NCI-H226 (cell line): ENCODE data around the gene COG7.
"Not testable (repeated sequence)": the region's sequence is repeated elsewhere in the genome, so short reads cannot be mapped to it uniquely, and the experiment has no call there.

Experiments
- DNase-seq: peaks from one replicate; pipeline ENCODE4 v3.0.0-alpha.2; 2015

Gene COG7

DNA sequence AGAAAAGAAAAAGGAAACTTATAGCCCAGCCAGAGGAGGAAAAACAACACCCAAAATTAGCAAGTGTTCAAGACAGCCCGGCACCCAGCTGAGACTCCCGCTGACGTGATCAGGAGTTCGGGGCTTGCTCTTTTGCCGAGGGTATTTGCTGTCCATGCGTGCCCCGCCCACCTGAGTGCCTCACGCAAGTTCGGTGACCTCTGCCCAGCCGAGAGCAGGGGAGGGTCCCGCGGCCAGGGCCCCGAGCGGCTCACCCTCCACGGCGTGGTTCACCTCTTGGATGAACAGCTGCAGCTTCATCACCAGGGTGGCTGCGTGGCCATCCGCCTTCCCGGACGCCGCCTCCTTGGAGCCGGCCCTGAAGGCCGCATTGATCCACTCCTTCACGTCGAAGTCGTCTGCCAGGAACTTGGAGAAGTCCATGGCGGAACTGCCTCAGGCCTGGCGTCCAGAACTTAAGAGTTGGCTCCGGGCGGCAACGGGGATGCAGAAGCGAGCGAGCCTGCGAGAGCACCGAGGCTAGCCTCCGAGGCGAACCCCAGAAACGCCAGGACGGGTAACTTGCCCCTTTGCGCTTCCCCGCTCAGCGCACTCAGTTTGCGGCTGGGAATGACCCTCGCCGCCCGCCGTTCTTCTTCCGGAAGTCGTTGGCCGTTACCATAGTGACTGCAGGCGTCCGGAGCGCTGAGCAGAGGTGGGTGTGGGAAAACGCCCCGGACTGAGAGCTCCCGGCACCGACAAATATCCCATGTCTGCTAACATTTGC is at the start of gene COG7:
COG7 (minus strand) TSS at position 618 of the 766 bp plus-strand sequence; CDS start at position 423, 195 bp downstream.
- peak; percentile 82 for DNase-seq

DNA sequence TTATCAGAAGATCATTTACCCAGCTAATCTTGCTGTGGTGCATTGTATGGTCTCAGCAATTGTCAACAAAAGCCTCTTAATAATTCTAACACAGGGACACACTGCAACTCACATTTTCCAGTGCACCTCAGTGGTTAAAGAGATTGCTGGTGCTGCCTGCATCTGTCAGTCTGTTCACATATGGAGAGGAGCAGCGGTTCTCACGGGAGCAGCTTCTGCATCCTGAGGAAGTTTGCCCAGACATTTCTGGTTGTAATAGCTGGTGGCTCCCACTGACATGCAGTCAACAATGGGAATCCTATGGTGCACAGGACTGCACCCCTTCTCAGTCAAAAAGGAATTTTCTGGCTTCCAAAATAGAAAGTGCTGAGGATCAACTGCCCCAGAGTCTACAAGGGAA is 49.5 kb upstream of the COG7 start:
- DNase-seq: no peak

DNA sequence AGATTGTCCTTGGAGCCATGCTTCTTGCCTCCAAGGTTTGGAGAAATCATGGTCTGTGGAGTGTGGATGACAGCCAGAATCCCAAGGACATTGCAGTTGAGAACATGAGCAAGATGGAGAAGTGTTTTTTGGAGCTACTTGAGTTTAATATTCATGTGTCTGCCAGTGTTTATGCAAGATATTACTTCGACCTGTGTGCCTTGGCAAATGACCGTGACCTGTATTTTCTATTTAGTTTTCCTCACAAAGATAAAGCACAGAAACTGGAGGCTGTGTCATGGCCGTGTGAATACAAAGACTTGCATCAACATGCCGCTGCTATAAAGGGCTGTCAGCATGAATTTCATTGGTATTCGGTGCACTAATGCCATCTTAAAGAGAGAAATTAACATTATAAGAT is 48.3 kb upstream of the COG7 start:
- DNase-seq: no peak

DNA sequence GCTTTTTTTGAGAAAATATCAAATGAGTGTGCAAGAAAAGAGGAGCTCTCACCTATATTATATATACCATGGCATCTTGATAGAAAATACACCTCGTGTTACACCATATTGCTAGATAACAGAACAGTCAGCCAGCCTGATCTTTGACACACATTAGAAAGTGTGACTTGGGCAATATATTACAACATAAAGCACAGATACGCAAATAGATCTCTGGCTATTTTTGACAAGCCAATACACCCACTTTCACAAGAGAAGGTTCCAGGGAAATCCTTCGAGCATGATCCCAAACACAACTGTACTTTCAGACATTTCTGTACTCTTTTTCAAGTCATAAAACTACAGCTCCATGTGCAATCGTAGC is 47.9 kb upstream of the COG7 start:
- DNase-seq: no peak

DNA sequence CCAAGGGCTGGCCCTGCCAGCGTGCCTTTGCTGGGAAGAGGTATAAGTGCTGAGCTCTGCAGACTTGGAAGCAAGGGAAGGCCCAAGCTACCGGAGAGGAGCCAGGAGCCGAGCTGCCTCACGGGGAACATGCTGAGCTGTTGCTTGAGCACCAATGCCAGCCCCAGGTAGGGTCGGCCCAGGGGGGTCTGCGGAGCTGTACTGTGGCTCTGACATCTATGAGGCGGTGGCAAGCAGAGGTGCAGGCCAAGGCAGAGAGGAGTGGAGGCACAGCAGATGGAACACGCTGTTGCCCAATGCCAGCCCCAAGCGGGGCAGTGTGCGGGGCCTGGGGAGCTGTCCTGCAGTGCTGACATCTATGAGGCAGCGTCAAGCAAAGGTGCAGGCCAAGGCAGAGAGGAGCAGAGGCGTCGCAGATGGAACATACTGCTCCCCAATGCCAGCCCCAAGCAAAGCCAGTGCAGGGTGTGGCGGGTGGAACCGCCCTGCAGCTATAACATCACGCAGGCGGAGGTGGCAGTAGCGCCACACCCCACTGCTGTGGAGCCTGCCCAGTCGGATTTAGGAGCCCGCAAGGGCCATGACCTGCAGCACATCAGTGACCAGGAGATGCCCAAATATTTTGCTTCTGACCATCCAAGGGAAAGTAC is 47.3 kb upstream of the COG7 start:
- no peak for DNase-seq

DNA sequence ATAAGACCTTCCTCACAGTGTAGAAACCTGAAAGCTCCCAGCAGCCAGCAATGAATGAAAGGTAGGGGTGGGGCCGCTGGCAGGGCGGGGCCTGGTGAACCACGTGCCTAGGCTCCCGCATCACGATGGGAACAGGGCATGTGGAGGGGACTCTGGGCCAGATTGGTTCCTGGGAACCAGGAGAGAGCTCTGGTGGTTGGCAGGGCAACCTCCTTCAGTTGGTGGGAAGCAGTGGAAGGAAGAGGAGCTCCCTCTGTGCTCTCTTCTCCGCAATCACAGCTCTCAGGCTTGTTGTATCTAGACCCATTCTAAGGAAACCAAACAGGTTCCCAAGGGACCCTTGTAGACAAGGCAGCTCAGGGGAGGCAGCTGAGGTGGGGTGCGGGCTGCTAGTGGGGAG is 46.8 kb upstream of the COG7 start:
- DNase-seq: no peak

DNA sequence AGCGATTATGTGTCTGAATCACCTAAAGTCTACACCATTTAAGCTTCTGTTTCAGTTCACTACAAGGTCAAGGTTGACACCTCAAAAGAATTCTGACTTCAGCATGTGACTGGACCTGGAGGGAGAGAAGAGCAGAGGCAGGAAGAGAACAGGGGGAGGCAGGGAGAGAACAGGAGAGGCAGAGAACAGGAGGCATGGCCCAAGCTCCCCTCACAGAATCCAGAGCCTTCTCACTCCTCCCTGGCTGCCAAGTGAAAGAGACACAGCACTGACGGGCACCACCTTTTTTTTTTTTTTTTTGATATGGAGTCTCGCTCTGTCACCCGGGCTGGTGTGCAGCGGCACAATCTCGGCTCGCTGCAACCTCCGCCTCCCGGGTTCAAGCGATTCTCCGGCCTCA is 45.9 kb upstream of the COG7 start:
- DNase-seq: no peak

DNA sequence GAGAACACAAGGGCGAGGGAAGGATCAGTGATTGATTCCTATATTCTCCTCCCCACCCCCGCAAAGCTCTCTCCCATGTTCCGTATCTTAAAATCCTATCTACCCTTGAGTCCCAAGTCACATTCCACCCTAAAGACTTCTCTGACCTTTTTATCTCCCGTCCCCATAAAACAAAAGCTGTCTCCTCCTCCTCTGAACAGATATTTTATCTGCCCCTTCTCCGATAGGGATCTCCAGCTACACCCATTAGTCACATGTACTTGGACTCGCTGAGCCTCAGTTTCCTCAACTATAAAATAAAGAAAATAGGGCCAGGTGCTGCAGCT is 44.5 kb upstream of the COG7 start:
- DNase-seq: no peak

DNA sequence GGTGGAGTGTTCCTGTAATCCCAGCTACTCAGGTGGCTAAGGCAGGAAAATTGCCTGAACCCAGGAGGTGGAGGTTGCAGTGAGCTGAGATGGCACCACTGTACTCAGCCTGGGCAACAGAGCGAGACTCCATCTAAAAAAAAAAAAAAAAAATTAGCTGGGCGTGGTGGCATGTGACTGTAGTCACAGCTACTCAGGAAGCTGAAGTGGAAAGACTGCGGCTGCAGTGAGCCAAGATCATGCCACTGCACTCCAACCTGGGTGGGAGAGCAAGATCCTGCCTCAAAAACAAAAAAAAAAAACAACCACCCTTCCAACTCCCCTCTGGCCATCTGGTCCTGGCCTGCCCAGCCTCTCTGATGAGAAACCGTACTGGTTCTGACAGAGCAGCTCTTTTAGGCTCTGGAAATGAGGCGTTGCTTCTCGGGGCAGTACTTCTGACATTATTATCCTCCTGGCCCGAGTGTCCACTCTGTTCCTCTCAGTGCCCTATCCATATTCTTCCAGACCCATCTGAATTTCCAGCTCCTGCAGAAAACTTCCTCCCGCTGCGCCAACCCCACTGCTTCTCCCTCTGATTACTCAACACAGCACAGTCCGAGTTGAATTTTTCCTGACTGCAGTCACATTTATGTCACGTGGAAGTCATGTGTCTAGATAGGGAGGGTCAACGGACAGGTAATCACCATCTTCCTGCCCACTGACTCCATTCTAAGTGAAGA is 44.0 kb upstream of the COG7 start:
- DNase-seq: peak; percentile 77

DNA sequence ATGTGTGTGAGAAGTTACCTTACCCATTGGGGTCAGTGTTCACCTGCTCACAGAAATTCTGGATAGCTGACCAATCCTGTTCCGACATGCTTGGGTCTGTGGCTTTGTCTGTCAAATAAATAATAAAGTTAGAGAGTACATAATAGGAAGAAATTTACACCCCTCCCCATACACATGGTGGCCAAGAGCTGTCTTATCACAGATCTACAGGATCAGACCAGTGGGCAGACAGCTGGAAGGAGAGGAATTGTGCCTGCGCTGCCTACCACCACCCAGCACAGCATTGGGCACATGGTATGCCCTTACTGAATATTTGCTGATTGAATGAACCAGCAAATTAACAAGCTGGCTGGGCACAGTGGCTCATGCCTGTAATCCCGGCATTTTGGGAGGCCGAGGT is 42.7 kb upstream of the COG7 start:
- no peak for DNase-seq

DNA sequence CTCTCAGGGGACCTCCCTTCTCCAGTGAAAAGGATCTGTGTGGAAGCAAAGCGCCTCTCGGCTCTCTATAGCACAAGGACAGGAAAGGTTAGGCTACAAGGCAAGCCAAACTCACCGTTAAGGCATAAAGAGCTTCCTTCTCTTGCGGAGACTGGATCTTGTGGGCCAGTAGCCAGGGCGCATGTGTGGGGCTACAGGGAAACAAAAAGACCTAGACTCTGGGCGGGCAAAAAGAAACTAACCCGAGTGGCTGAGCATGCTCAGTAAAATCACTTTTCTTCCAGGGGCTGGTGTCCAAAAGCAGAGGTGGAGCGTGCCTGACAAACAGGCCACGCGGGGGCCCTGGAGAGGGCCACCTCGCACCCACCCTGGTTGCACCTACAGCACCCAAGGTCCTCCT is 41.2 kb upstream of the COG7 start:
- DNase-seq: no peak

DNA sequence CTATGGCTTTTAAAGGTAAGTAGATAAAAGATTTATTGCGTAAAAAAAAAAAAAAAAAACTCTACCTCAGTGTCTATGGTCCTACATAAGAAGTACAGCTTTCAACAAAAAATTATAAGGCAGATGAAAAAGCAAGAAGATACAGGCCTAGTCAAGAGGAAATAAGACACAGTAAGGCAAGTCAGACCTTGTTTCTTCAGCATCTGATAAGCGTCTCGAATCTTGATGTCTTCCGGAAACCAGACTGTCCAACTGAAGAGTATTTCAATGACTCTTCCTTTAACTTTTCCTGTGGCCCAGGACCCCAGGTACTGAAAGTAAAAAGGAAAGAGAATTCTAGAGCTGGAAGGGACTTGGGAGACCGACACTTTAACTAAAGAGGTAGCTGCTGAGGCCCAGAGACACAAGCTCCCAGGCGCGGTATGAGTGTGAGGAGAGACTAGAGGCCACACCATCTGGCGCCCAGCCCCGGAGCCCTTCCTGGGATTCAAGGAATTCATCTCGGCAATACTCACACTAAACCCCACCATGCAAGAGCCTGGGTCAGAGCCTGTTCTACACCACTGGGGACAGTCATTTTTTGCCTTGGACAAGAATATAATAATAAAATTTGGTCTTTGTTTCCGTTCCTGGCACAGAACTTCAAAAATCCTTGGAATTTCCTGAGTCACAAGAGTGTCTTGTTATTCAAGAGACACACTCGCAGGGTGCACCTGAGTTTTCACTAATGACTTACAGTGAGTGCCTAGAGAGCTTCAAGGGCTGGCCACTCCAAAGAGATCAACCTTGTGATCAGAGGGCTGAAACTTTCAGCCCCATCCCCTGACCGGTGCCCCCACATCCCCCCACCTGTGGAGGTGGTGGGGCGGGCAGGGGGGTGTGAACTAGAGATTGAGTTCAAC is 38.8 kb upstream of the COG7 start:
- DNase-seq: peak; percentile 45

DNA sequence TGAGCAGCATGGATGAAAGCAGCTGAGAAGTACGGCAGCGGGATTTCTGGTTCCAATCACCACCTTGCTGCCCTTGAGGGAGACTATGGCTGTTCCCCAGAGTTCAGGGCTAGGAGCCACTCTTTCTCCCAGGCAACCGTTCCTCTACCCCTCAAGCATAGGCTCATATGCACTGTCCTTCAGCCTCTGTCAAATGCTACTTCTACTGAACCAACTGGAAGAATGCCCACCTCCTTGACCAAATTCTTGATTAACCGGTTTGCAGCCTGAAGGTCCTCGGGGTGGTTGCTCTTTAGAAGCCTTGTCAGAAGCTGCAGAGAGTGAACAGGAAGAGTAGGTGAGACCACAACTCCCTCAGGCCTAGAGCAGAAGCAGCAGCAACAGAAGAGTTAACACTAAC is 33.5 kb upstream of the COG7 start:
- no peak for DNase-seq

DNA sequence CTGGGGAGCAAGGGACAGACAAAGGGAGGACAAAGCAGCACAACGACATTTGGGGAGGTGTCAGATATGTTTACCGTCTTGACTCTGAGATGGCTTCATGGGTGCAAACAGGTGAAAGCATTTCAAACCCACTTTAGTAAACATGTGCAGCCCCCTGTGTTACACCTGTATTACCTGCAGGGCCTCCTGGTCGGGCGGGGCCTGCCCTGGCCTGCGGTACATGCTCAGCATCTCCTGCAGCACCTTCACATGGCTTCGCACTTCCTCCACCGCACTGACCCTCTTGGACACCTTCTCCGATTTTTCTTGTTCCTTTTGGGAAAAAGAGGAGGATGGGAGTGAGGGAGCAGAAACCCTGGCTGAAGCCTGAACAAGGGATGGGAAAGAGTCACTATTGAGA is 32.9 kb upstream of the COG7 start:
- DNase-seq: no peak

DNA sequence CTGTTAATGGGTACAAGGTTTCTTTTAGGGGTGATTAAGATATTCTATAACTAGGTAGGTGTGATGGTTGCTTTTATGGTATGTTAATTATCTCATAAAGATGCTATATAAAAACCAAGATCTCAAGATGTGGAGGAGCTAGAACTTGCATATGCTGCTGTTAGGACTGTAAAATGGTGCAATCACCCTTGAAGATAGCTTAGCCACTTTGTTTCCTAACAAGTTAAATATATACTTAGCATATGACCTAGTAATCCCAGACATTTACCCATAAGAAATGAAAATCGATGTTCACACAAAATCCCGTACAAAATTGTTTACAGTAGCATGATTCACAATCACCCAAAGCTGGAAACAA is 32.2 kb upstream of the COG7 start:
- DNase-seq: no peak

DNA sequence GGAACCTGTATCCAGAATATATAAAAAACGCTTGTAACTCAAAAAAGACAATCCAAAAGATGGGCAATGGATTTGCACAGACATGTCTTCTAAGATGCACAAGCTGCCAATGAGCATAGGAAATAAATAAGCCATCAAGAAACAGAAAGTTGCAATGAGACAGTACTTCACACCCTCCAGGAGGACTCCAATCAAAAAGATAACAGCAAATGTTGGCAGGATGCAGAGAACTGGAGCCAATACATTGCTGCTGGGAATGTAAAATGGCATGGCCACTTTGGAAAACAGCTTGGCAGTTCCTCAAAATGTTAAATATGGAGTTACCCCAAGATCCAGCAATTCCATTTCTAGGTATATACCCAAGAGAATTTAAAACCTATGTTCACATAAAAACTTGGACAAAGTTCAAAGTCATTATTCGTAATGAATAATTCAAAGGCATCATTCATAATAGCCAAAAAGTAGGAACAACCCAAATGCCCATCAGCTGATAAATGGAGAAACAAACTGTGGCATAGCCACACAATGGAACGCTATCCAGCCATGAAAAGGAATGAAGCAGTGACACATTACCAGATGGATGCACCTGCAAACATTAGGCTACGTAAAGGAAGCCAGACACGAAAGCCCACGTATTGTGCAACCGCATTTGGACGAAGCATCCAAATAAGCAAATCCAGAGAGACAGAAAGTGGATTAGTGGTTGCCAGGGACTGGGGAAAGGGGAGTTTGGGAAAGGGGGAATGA is 31.7 kb upstream of the COG7 start:
- no peak for DNase-seq

DNA sequence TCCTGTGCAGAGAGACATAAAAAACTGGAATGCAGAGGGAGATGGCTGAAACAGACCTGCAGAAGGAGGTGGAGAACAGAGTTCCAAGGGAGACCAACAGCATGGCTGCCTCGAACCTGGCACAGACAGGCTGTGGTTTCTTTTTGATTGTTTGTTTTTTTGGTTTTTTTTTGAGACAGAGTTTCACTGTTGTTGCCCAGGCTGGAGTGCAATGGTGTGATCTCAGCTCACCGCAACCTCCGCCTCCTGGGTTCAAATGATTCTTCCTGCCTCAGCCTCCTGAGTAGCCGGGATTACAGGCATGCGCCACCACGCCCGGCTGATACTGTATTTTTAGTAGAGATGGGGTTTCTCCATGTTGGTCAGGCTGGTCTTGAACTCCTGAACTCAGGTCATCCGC is 30.5 kb upstream of the COG7 start:
- DNase-seq: not testable (repeated sequence)

DNA sequence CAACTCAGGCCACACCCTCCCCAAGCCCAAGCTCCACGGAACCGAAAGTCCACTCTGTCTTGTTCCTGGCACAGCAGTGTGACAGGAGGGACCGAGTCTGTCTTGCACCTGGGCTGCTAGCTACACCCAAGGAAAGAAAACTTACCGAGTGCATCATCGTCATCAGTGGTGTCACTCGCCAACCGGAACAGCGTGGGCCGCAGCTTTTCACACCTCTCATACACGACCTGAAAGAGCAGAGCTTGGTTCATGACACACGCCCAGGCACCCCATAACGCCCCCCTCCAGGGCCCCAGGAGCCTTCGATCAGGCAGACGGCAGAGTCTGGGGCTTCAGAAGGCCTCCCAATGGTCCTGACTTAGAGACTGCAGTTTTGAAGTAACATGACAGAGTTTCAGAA is 29.8 kb upstream of the COG7 start:
- DNase-seq: no peak

DNA sequence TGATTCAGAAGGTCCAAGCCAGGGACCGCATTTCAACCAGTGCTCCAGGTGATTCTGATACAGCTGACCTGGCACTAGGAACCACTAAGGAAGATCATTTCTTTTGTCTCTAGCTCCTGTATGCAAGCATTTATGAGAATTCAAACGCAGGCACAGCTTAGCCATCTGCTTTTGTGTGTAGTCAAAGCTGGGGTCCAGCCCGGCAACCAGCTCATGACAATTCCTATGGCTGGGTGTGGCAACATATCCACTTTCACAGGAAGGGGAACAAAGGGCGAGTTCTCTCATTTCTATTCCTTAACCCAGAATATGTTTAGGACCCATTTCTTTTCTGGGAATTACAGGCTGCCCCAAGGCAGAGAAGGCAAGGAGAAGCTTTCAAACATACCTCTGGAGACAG is 27.3 kb upstream of the COG7 start:
- DNase-seq: no peak

DNA sequence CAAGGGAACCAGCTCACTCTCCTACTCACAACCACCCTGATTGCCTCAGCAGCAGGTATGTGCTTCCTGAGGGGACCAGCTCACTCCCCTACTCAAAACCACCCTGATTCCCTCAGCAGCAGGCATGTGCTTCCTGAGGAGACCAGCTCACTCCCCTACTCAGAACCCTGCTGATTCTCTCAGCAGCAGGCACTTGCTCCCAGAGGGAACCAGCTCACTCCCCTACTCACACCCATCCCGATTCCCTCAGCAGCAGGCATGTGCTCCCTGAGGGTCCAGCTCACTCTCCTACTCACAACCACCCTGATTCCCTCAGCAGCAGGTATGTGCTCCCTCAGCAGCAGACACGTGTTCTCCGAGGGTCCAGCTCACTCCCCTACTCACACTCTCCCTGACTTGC is 26.1 kb upstream of the COG7 start:
- no peak for DNase-seq

DNA sequence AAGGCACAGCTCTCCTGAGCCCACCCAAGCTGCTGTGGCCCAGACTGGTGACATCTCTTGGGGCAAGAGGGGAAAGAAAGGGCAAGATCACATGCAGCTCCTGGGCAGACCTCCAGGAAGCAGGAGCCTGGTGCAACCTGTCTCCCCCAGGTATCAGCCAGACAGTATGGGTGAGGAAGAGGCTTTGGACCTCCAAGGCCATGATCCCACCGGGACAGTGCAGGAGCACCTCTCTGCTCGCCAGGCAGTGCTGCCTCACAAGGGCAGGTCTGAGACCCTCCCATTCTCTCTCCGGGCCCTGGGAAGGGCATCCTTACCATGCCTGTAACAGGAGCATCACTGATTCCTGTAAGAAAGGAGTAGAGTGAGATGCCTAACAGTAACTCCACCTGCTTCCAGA is 25.6 kb upstream of the COG7 start:
- no peak for DNase-seq

DNA sequence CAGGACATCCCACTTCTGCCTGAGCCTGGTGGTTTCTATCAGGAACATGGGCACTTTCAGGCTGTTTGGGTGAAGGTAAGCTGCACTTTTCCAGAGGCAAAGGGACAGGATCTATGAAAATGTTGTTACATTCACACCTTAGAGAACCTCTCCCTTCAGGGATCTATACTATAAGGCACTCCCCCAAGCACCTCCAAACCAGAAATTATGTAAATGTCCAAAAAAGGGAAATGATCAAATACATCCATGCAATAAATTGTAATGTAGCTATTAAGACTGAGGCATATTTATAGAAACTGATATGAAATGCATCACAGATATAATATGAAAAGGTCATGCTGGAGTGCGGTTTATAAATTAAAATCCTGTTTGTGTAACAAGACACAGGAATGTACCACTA is 23.3 kb upstream of the COG7 start:
- DNase-seq: no peak

DNA sequence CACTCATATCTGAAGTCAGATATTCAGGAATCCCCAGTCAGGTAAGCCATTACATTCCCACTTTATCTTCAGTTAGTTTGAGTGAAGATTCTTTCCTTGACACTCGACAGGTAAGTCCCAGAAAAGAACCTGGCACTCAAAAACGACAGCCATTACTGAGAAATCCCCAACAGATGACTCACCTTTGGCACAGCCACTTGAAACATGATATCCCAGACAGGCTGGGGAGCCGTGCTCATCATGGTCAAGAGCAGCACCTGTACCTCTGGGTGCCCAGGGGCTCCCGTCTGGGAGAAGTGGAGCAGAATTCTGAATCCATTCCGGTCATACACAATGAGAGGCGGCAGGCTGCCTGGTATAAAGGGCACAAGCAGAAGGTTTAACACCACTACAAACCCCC is 16.8 kb upstream of the COG7 start:
- DNase-seq: peak; percentile 46
